ENCODE data around the gene PTPN14. TPM values are rescaled to one million over a fixed set of nuclear protein-coding genes. Genes with fewer than 3 reads are reported as not detected.

Gene PTPN14
- total RNA-seq, 1 experiment from 2014 or later = 76.4 TPM

GRCh38 chr1:214316593-214316992, 234.8 kb downstream of the PTPN14 start:
- H3K36me3 Mint-ChIP-seq (ENCODE audit: insufficient read depth in 1 of 3, low read depth in 3 of 3) = peaks cover 0 to 3% (median 0%) of the 10 kb centered on the region in 3 experiments; a peak in 3 of 7 replicates
- no peaks in the 10 kb centered on the region for H3K79me1 ChIP-seq (ENCODE audit: insufficient read depth, low read depth, low read length, poor library complexity, severe bottlenecking)
- H3K9me3 Mint-ChIP-seq = no peaks in the 10 kb centered on the region; a peak in 1 of 5 replicates
- no peak overlapping the region for H3K14ac ChIP-seq (ENCODE audit: insufficient read depth, low read length)
- no peak overlapping the region for H3K56ac ChIP-seq (ENCODE audit: insufficient read length, low read depth, low read length)
- H2BK120ac ChIP-seq (ENCODE audit: low read depth, low read length, poor library complexity, severe bottlenecking) = no peak overlapping the region
- no peaks in the 10 kb centered on the region for H3K23me2 ChIP-seq (ENCODE audit: insufficient read length, low read depth, low read length, poor library complexity, severe bottlenecking)
- no peak overlapping the region for H3K4me2 ChIP-seq (ENCODE audit: insufficient read depth, insufficient read length, low read length)
- peak overlapping the region; percentile 20 to 61; a peak in 3 of 5 replicates for H3K4me3 Mint-ChIP-seq
- H3K18ac ChIP-seq (ENCODE audit: insufficient read length, low read depth, low read length) = no peak overlapping the region
- no peak overlapping the region for H4K5ac ChIP-seq (ENCODE audit: insufficient read length, low read depth, low read length)
- no peak overlapping the region for H2BK20ac ChIP-seq (ENCODE audit: low read depth, low read length, poor library complexity, severe bottlenecking)
- H4K91ac ChIP-seq (ENCODE audit: insufficient read length, low read depth, low read length) = no peak overlapping the region
- DNase-seq = peak; percentile 86
- TF ChIP-seq, protein P1, sequence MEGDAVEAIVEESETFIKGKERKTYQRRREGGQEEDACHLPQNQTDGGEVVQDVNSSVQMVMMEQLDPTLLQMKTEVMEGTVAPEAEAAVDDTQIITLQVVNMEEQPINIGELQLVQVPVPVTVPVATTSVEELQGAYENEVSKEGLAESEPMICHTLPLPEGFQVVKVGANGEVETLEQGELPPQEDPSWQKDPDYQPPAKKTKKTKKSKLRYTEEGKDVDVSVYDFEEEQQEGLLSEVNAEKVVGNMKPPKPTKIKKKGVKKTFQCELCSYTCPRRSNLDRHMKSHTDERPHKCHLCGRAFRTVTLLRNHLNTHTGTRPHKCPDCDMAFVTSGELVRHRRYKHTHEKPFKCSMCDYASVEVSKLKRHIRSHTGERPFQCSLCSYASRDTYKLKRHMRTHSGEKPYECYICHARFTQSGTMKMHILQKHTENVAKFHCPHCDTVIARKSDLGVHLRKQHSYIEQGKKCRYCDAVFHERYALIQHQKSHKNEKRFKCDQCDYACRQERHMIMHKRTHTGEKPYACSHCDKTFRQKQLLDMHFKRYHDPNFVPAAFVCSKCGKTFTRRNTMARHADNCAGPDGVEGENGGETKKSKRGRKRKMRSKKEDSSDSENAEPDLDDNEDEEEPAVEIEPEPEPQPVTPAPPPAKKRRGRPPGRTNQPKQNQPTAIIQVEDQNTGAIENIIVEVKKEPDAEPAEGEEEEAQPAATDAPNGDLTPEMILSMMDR (conservative IDR thresholded peaks at IDR 0.05) = no peak
- no peaks in the 10 kb centered on the region for H3K79me2 ChIP-seq (ENCODE audit: insufficient read depth, low read length)
- H3K9ac ChIP-seq (ENCODE audit: extremely low read depth, insufficient read length, low read length) = no peak overlapping the region
- H3T11ph ChIP-seq (ENCODE audit: low read length) = no peak overlapping the region
- H3K23ac ChIP-seq (ENCODE audit: insufficient read length, low read depth, low read length) = no peak overlapping the region
- peaks cover 81% of the 10 kb centered on the region for H3K27me3 Mint-ChIP-seq (ENCODE audit: low read depth)
- H2BK12ac ChIP-seq (ENCODE audit: insufficient read length, low read depth, low read length) = no peak overlapping the region
- no peak overlapping the region for H3K27ac ChIP-seq (ENCODE audit: insufficient read length, low read depth, low read length)
- H3K4me1 Mint-ChIP-seq = peaks cover 64 to 67% of the 10 kb centered on the region in 2 experiments
- peak overlapping the region; percentile 82 to 93 (median 87) for H3K27ac Mint-ChIP-seq
- no peak overlapping the region for H3K4ac ChIP-seq (ENCODE audit: low read depth, low read length)
- H2BK15ac ChIP-seq (ENCODE audit: low read depth, low read length) = no peak overlapping the region
- H4K8ac ChIP-seq (replicated peaks; ENCODE audit: insufficient read length, low read depth, low read length) = no peak overlapping the region
- H2BK5ac ChIP-seq (ENCODE audit: insufficient read length, low read length) = no peak overlapping the region
- peaks cover 27% of the 10 kb centered on the region for H3K27me3 ChIP-seq (ENCODE audit: insufficient read depth, low read length)
- no peaks in the 10 kb centered on the region for H3K9me3 ChIP-seq (ENCODE audit: control insufficient read depth, low read depth, low read length)
- H2AK5ac ChIP-seq (ENCODE audit: insufficient read length, low read length) = no peak overlapping the region
- no peaks in the 10 kb centered on the region for H4K20me1 ChIP-seq (ENCODE audit: control insufficient read depth, insufficient read depth, insufficient read length)
- peaks cover 11% of the 10 kb centered on the region; the same call in 1 of the 2 replicates for H3K4me1 ChIP-seq (ENCODE audit: insufficient read depth, low read length)
- WGBS (ENCODE audit: extremely low coverage, insufficient read length, low lambda C conversion rate) = no CpG with 5 or more reads among the region's 5 CpGs
- H2AFZ ChIP-seq (ENCODE audit: low read length) = no peak overlapping the region
